Neuron (in vitro differentiated cells): ENCODE data around the gene ACAP3.

Source experiments
- H2AFZ ChIP-seq: one replicate; pipeline ENCODE4 v1.6.1; 2013; ENCODE audit warnings: low read depth, mild to moderate bottlenecking, inconsistent platforms, low read length, moderate library complexity
- H3K27me3 ChIP-seq: one replicate; pipeline ENCODE4 v1.6.1; 2013; ENCODE audit warnings: low read length; ENCODE audit not compliant: insufficient read depth
- H3K36me3 ChIP-seq: one replicate; pipeline ENCODE4 v1.6.1; 2013; ENCODE audit warnings: low read length; ENCODE audit not compliant: insufficient read depth
- H3K4me1 ChIP-seq: one replicate; pipeline ENCODE4 v1.6.1; 2013; ENCODE audit warnings: low read length; ENCODE audit not compliant: insufficient read depth
- H3K4me3 ChIP-seq: 2 replicates; pipeline ENCODE4 v1.5.1; 2013; ENCODE audit warnings: mild to moderate bottlenecking, low read length, moderate library complexity
- H3K9me3 ChIP-seq: one replicate; pipeline ENCODE4 v1.6.1; 2013; ENCODE audit warnings: low read length

ACAP3 gene

GRCh38 chr1:1348420-1349255 is 40.9 kb upstream of the ACAP3 start:
- no peaks in the 10 kb centered on the region for H3K9me3 ChIP-seq
- no peaks in the 10 kb centered on the region for H3K27me3 ChIP-seq
- H2AFZ ChIP-seq = no peak overlapping the region
- H3K36me3 ChIP-seq = no peaks in the 10 kb centered on the region
- peaks cover 25% of the 10 kb centered on the region for H3K4me1 ChIP-seq
- H3K4me3 ChIP-seq = peak overlapping the region; percentile 95

- Histone ChIP-seq H3K4me3 (peak overlapping the region; percentile 95), H3K27me3 (no peaks in the 10 kb centered on the region), H3K36me3 (no peaks in the 10 kb centered on the region), H3K9me3 (no peaks in the 10 kb centered on the region), H3K4me1 (peaks cover 24% of the 10 kb centered on the region), H2AFZ (no peak overlapping the region)
Measured at GRCh38 chr1:1347663-1348419, 40.1 kb upstream of the ACAP3 start.

GRCh38 chr1:1347026-1347595 is 39.4 kb upstream of the ACAP3 start:
- Histone ChIP-seq H3K4me3 (peak overlapping the region; percentile 95), H3K27me3 (no peaks in the 10 kb centered on the region), H3K36me3 (no peaks in the 10 kb centered on the region), H3K9me3 (no peaks in the 10 kb centered on the region), H3K4me1 (peaks cover 21% of the 10 kb centered on the region), H2AFZ (no peak overlapping the region)

- peaks cover 2% of the 10 kb centered on the region for H3K36me3 ChIP-seq
- no peak overlapping the region for H2AFZ ChIP-seq
- H3K27me3 ChIP-seq = no peaks in the 10 kb centered on the region
- H3K9me3 ChIP-seq = no peaks in the 10 kb centered on the region
- peaks cover 16% of the 10 kb centered on the region for H3K4me1 ChIP-seq
- no peak overlapping the region for H3K4me3 ChIP-seq
Measured at GRCh38 chr1:1346501-1346890, 38.8 kb upstream of the ACAP3 start.

- peaks cover 13% of the 10 kb centered on the region for H3K4me1 ChIP-seq
- H3K4me3 ChIP-seq = no peak overlapping the region
- H3K36me3 ChIP-seq = peaks cover 7% of the 10 kb centered on the region
- H3K27me3 ChIP-seq = no peaks in the 10 kb centered on the region
- H2AFZ ChIP-seq = no peak overlapping the region
- H3K9me3 ChIP-seq = no peaks in the 10 kb centered on the region
Measured at GRCh38 chr1:1345860-1346500, 38.2 kb upstream of the ACAP3 start.

- H3K27me3 ChIP-seq = no peaks in the 10 kb centered on the region
Measured at GRCh38 chr1:1345384-1345783, 37.7 kb upstream of the ACAP3 start.

GRCh38 chr1:1344655-1345361 is 37.1 kb upstream of the ACAP3 start:
- Histone ChIP-seq H3K4me1 (peaks cover 13% of the 10 kb centered on the region), H2AFZ (no peak overlapping the region), H3K4me3 (no peak overlapping the region), H3K36me3 (peaks cover 14% of the 10 kb centered on the region), H3K9me3 (no peaks in the 10 kb centered on the region), H3K27me3 (no peaks in the 10 kb centered on the region)

More at GRCh38 chr1:1345384-1345783, 37.7 kb upstream of the ACAP3 start:
- Histone ChIP-seq H3K36me3 (peaks cover 12% of the 10 kb centered on the region), H3K4me3 (no peak overlapping the region), H3K9me3 (no peaks in the 10 kb centered on the region), H2AFZ (no peak overlapping the region), H3K4me1 (peaks cover 13% of the 10 kb centered on the region)

- Histone ChIP-seq H3K27me3 (no peaks in the 10 kb centered on the region), H3K9me3 (no peaks in the 10 kb centered on the region), H3K36me3 (peaks cover 18% of the 10 kb centered on the region), H2AFZ (no peak overlapping the region), H3K4me1 (peaks cover 13% of the 10 kb centered on the region), H3K4me3 (no peak overlapping the region)
Measured at GRCh38 chr1:1343811-1344421, 36.2 kb upstream of the ACAP3 start.

- peaks cover 6% of the 10 kb centered on the region for H3K4me1 ChIP-seq
- H3K36me3 ChIP-seq = peaks cover 26% of the 10 kb centered on the region
- H3K27me3 ChIP-seq = no peaks in the 10 kb centered on the region
- no peaks in the 10 kb centered on the region for H3K9me3 ChIP-seq
- H2AFZ ChIP-seq = no peak overlapping the region
- no peak overlapping the region for H3K4me3 ChIP-seq
Measured at GRCh38 chr1:1342584-1343115, 34.9 kb upstream of the ACAP3 start.

- Histone ChIP-seq H3K36me3 (peaks cover 30% of the 10 kb centered on the region), H3K4me3 (no peak overlapping the region), H3K27me3 (no peaks in the 10 kb centered on the region), H3K9me3 (no peaks in the 10 kb centered on the region), H3K4me1 (peaks cover 2% of the 10 kb centered on the region), H2AFZ (no peak overlapping the region)
Measured at GRCh38 chr1:1342061-1342562, 34.4 kb upstream of the ACAP3 start.

GRCh38 chr1:1341549-1342021 is 33.9 kb upstream of the ACAP3 start:
- H2AFZ ChIP-seq = no peak overlapping the region
- H3K4me1 ChIP-seq = peaks cover 2% of the 10 kb centered on the region
- no peaks in the 10 kb centered on the region for H3K9me3 ChIP-seq
- no peaks in the 10 kb centered on the region for H3K27me3 ChIP-seq
- peaks cover 31% of the 10 kb centered on the region for H3K36me3 ChIP-seq
- no peak overlapping the region for H3K4me3 ChIP-seq
